SK-N-SH (cell line): ENCODE measurements around the gene SDHAF4.

ENCODE experiments used
- EZH2phosphoT487 ChIP-seq: fragments of 200-600 bp; sonication (generic); IDR thresholded peaks from 2 replicates; pipeline ENCODE4 v1.6.1; 2017; ENCODE audit warnings: low read depth, mixed run types, mild to moderate bottlenecking, antibody characterized with exemption, moderate library complexity, borderline replicate concordance
- TF ChIP-seq, protein P1 (sequence below): IDR thresholded peaks from 2 replicates; pipeline ENCODE4 v1.4.0; 2012; ENCODE audit warnings: low read depth
- TF ChIP-seq, protein P2 (sequence below): fragments of 150-350 bp; IDR thresholded peaks from 2 replicates; pipeline ENCODE4 v1.6.1; 2016; ENCODE audit warnings: mild to moderate bottlenecking, low read depth, low read length

DNA sequence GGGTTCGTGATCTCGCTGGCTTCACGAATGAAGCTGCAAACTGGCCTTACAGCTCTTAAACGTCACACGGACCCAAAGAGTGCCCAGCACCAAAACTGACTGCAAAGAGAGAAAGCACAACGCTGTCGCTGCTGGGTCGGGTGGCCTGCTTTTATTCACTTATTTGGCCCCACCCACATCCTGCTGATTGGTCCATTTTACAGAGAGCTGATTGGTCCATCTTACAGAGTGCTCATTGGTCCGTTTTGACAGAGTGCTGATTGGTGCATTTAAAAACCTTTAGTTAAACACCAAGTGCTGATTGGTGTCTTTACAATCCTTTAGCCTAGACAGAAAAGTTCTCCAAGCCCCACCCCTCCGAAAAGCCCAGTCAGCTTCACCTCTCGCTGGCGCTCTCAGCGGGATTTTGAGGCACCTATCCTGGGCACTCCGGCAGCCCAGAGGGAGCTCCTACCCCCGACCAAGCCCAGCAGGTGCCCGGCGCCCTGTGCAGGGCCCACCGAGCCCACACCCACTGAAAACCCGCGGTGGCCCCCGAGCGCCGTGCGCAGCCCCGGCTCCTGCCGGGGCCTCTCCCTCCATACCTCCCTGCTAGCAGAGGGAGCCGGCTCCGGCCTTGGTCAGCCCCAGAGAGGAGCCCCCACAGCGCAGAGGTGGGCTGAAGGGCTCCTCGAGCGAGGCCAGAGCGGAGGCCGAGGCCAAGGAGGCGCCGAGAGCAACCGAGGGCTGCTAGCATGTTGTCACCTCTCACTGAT, 60.9 kb downstream of the SDHAF4 start:
- TF ChIP-seq, protein P1, sequence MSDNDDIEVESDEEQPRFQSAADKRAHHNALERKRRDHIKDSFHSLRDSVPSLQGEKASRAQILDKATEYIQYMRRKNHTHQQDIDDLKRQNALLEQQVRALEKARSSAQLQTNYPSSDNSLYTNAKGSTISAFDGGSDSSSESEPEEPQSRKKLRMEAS: no peak
- no peak for TF ChIP-seq EZH2phosphoT487
- TF ChIP-seq, protein P2, sequence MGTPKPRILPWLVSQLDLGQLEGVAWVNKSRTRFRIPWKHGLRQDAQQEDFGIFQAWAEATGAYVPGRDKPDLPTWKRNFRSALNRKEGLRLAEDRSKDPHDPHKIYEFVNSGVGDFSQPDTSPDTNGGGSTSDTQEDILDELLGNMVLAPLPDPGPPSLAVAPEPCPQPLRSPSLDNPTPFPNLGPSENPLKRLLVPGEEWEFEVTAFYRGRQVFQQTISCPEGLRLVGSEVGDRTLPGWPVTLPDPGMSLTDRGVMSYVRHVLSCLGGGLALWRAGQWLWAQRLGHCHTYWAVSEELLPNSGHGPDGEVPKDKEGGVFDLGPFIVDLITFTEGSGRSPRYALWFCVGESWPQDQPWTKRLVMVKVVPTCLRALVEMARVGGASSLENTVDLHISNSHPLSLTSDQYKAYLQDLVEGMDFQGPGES: no peak
